Retinal pigment epithelial cell (primary cell): ENCODE results near the gene TRPC4.

Experiments
- DNase-seq: peaks from one replicate; pipeline ENCODE4 v3.0.0-alpha.2; 2010; ENCODE audit warnings: low read depth
- H3K4me3 ChIP-seq: 2 replicates; pipeline ENCODE4 v1.5.1; 2011; ENCODE audit warnings: mild to moderate bottlenecking, low read length, control low read depth, moderate library complexity
- CTCF ChIP-seq: conservative IDR thresholded peaks from 2 replicates; pipeline ENCODE4 v1.5.1; 2011; ENCODE audit warnings: low read depth, low read length, control low read depth, inconsistent platforms

TRPC4 gene

GRCh38 chr13:37645181-37645740 is 224.3 kb downstream of the TRPC4 start:
- no peak overlapping the region for H3K4me3 ChIP-seq
- no peak for DNase-seq
- TF ChIP-seq CTCF: no peak

GRCh38 chr13:37641391-37641790 is 228.2 kb downstream of the TRPC4 start:
- TF ChIP-seq CTCF: no peak
- no peak overlapping the region for H3K4me3 ChIP-seq
- DNase-seq: no peak

GRCh38 chr13:37640499-37640898 is 229.1 kb downstream of the TRPC4 start:
- TF ChIP-seq CTCF: peak; percentile 78
- H3K4me3 ChIP-seq: no peak overlapping the region
- DNase-seq: peak; percentile 47

GRCh38 chr13:37636701-37637100 is 232.9 kb downstream of the TRPC4 start:
- no peak for TF ChIP-seq CTCF
- H3K4me3 ChIP-seq: no peak overlapping the region
- no peak for DNase-seq

GRCh38 chr13:37632294-37632693 is 237.3 kb downstream of the TRPC4 start:
- DNase-seq: no peak
- no peak for TF ChIP-seq CTCF

GRCh38 chr13:37627428-37627827 is 242.1 kb downstream of the TRPC4 start:
- no peak for DNase-seq
- TF ChIP-seq CTCF: no peak
- H3K4me3 ChIP-seq: no peak overlapping the region

More at GRCh38 chr13:37632294-37632693, 237.3 kb downstream of the TRPC4 start:
- no peak overlapping the region for H3K4me3 ChIP-seq

- H3K4me3 ChIP-seq: no peak overlapping the region
- no peak for DNase-seq
- TF ChIP-seq CTCF: no peak
These were observed 247.7 kb downstream of the TRPC4 start for GRCh38 chr13:37621811-37622361.
